Prostate gland (tissue), 2 donors: ENCODE data around the gene ZBTB44. TPM values are rescaled to one million over a fixed set of nuclear protein-coding genes. Genes with fewer than 3 reads are reported as not detected.

ENCODE experiments used
- DNase-seq: peaks from one replicate; pipeline ENCODE4 v3.0.0-alpha.2; 2019; ENCODE audit warnings: low spot score
- H3K27ac ChIP-seq, 2 donors: fragments of 200-600 bp; sonication (generic); 2 replicates each; pipeline ENCODE4 v1.5.1; 2017 to 2019
- H3K27me3 ChIP-seq: fragments of 200-600 bp; sonication (generic); replicated peaks from 2 replicates; pipeline ENCODE4 v1.5.1; 2019; ENCODE audit not compliant: insufficient read depth
- H3K36me3 ChIP-seq, 2 donors: fragments of 200-600 bp; sonication (generic); 1 replicate in 1 of 2; 2 replicates in 1 of 2; pipeline versions ENCODE4 v1.5.1 to v1.8.1; 2017 to 2019
- H3K4me1 ChIP-seq: fragments of 200-600 bp; sonication (generic); replicated peaks from 2 replicates; pipeline ENCODE4 v1.5.1; 2019
- H3K4me3 ChIP-seq, 2 donors: fragments of 200-600 bp; sonication (generic); 2 replicates each; pipeline ENCODE4 v1.5.1; 2017 to 2019
- H3K9me3 ChIP-seq: fragments of 200-600 bp; sonication (generic); 2 replicates; pipeline ENCODE4 v1.5.1; 2017
- CTCF ChIP-seq, 4 experiments: fragments of 200-600 bp in 2 of 4; fragments of 450-650 bp in 2 of 4; sonication (generic) in 2 of 4; IDR thresholded peaks; 1 replicate in 3 of 4; 2 replicates in 1 of 4; pipeline ENCODE4 v1.5.1; 2016 to 2019; ENCODE audit warnings: antibody characterized with exemption in 4 of 4, mild to moderate bottlenecking in 2 of 4, moderate library complexity in 2 of 4
- POLR2A ChIP-seq: fragments of 450-650 bp; IDR thresholded peaks from one replicate; pipeline ENCODE4 v1.6.1; 2016; ENCODE audit warnings: antibody characterized with exemption, mild to moderate bottlenecking
- POLR2AphosphoS5 ChIP-seq: sonication (generic); formaldehyde crosslinking; IDR thresholded peaks from one replicate; pipeline ENCODE4 v1.6.1; 2017; ENCODE audit warnings: antibody characterized with exemption
- WGBS: methylation state at CpG from one replicate; pipeline ENCODE4 v1.1.5; 2018; 5-methylcytosine and 5-hydroxymethylcytosine counted together
- intact Hi-C: fragments of 100-400 bp; cut with DNase I; formaldehyde crosslinking; loops from one replicate; pipeline ENCODE4 v1.14.2; 2022
- total RNA-seq, 2 donors: library from RNA; depleted of rRNA; stranded (reverse); fragments of >200 nt; gene quantifications; one replicate each; pipeline ENCODE4 v1.1.0, GENCODE V29; 2016

ZBTB44 gene
- total RNA-seq, 2 donors from 2014 or later, result 35.9 to 80.3 TPM

- no peaks in the 10 kb centered on the region for H3K4me1 ChIP-seq
- no peak overlapping the region for H3K27ac ChIP-seq
- WGBS, result 91% methylated on average over 7 of the region's 7 CpGs
- intact Hi-C loops, result no loop called here
- H3K27me3 ChIP-seq, result no peaks in the 10 kb centered on the region
- no peak for TF ChIP-seq POLR2A
- no peak for TF ChIP-seq POLR2AphosphoS5
- TF ChIP-seq CTCF (IDR thresholded peaks at IDR 0.05), result no peak
- DNase-seq, result no peak
- no peak overlapping the region for H3K4me3 ChIP-seq
- H3K9me3 ChIP-seq, result no peaks in the 10 kb centered on the region
- no peaks in the 10 kb centered on the region for H3K36me3 ChIP-seq
Measured at GRCh38 chr11:130323452-130324450, 9.0 kb upstream of the ZBTB44 start.

- Histone ChIP-seq H3K27ac (no peak overlapping the region), H3K4me3 (no peak overlapping the region), H3K4me1 (no peaks in the 10 kb centered on the region), H3K9me3 (no peaks in the 10 kb centered on the region), H3K36me3 (no peaks in the 10 kb centered on the region), H3K27me3 (no peaks in the 10 kb centered on the region)
- TF ChIP-seq POLR2A (no peak), POLR2AphosphoS5 (no peak), CTCF (IDR thresholded peaks at IDR 0.05) (no peak)
- no peak for DNase-seq
- WGBS, result 81% methylated on average over 5 of the region's 5 CpGs
- intact Hi-C loops, result no loop called here
Measured at GRCh38 chr11:130322126-130322525, 7.4 kb upstream of the ZBTB44 start.

- Histone ChIP-seq H3K9me3 (no peaks in the 10 kb centered on the region), H3K4me1 (no peaks in the 10 kb centered on the region), H3K27me3 (no peaks in the 10 kb centered on the region), H3K27ac (no peak overlapping the region), H3K4me3 (no peak overlapping the region), H3K36me3 (no peaks in the 10 kb centered on the region)
- intact Hi-C loops, result loop anchor here (5.0 to 10.0 kb wide), 2 partner anchors 104 to 577 kb away; no protein-coding TSS in a partner anchor
- DNase-seq, result no peak
- TF ChIP-seq CTCF (IDR thresholded peaks at IDR 0.05) (no peak), POLR2A (no peak), POLR2AphosphoS5 (no peak)
- WGBS, result 50% methylated on average over 4 of the region's 4 CpGs
Measured at GRCh38 chr11:130318031-130318673, 3.4 kb upstream of the ZBTB44 start.

- Histone ChIP-seq H3K9me3 (no peaks in the 10 kb centered on the region), H3K27ac (peak overlapping the region; percentile 93 to 97), H3K36me3 (no peaks in the 10 kb centered on the region), H3K27me3 (no peaks in the 10 kb centered on the region), H3K4me3 (peak overlapping the region; percentile 80 to 87), H3K4me1 (no peaks in the 10 kb centered on the region)
- intact Hi-C loops, result loop anchor here (2.0 to 10.0 kb wide), 3 partner anchors 107 to 579 kb away; partner anchors contain the start of gene APLP2
- no peak for TF ChIP-seq POLR2AphosphoS5
- no peak for TF ChIP-seq CTCF (IDR thresholded peaks at IDR 0.05)
- WGBS, result 42% methylated on average over 38 of the region's 38 CpGs
- peak; percentile 14 for DNase-seq
Measured at GRCh38 chr11:130315354-130315970, 745 bp upstream of the ZBTB44 start.
